Measurements from ENCODE around the gene CCDC85B.

Gene CCDC85B

GRCh38 chr11:65858681-65859087 lies 31.8 kb upstream of the CCDC85B start:
- TF ChIP-seq, protein P1, sequence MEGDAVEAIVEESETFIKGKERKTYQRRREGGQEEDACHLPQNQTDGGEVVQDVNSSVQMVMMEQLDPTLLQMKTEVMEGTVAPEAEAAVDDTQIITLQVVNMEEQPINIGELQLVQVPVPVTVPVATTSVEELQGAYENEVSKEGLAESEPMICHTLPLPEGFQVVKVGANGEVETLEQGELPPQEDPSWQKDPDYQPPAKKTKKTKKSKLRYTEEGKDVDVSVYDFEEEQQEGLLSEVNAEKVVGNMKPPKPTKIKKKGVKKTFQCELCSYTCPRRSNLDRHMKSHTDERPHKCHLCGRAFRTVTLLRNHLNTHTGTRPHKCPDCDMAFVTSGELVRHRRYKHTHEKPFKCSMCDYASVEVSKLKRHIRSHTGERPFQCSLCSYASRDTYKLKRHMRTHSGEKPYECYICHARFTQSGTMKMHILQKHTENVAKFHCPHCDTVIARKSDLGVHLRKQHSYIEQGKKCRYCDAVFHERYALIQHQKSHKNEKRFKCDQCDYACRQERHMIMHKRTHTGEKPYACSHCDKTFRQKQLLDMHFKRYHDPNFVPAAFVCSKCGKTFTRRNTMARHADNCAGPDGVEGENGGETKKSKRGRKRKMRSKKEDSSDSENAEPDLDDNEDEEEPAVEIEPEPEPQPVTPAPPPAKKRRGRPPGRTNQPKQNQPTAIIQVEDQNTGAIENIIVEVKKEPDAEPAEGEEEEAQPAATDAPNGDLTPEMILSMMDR (IDR thresholded peaks at IDR 0.05; ENCODE audit: insufficient read depth, missing control alignments) = no peak
- DNase-seq (ENCODE audit: insufficient read length, low spot score) = no peak
- no peak for FAIRE-seq

DNA sequence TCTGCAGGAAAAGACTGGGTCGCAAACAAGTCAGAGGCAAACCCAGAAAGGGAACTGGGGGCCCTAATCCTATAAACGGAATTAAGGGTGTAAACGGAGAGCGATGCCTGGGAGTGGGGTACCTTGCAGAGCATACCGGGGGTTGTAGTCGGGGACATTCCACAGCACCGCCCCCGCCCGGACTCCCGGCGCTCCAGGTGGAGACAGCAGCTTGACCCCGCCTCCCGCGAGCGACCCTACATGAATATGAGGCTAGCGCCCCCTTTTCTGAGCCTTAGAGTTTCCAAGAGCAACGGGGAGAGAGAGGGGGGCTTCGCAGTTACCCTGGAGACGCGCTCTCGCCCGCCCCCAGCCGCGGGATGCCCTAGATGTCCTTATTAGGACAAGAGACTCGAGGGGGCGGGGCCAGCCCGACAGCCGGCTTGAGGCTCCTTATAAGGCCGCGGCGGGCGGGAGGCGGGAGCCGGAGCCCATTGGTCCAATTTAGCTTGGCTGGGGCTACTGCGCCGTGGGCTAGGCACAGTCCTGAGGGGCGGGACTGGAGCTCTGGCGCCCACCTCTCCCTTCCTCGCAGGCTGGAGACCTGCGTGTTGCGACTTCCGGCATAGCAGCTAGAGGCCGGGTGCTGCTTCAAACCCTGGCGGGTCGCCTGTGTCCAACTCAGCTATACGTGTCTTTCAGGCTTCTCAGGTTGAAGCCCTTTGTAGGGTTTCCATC lies 31.2 kb upstream of the CCDC85B start:
- FAIRE-seq (no peak), DNase-seq (ENCODE audit: insufficient read length, low spot score) (peak; percentile 86)
- TF ChIP-seq, protein P1 (IDR thresholded peaks at IDR 0.05; ENCODE audit: insufficient read depth, missing control alignments) = no peak

GRCh38 chr11:65859812-65860277 lies 30.6 kb upstream of the CCDC85B start:
- no peak for FAIRE-seq
- no peak for DNase-seq (ENCODE audit: insufficient read length, low spot score)
- TF ChIP-seq, protein P1 (IDR thresholded peaks at IDR 0.05; ENCODE audit: insufficient read depth, missing control alignments) = no peak

DNA sequence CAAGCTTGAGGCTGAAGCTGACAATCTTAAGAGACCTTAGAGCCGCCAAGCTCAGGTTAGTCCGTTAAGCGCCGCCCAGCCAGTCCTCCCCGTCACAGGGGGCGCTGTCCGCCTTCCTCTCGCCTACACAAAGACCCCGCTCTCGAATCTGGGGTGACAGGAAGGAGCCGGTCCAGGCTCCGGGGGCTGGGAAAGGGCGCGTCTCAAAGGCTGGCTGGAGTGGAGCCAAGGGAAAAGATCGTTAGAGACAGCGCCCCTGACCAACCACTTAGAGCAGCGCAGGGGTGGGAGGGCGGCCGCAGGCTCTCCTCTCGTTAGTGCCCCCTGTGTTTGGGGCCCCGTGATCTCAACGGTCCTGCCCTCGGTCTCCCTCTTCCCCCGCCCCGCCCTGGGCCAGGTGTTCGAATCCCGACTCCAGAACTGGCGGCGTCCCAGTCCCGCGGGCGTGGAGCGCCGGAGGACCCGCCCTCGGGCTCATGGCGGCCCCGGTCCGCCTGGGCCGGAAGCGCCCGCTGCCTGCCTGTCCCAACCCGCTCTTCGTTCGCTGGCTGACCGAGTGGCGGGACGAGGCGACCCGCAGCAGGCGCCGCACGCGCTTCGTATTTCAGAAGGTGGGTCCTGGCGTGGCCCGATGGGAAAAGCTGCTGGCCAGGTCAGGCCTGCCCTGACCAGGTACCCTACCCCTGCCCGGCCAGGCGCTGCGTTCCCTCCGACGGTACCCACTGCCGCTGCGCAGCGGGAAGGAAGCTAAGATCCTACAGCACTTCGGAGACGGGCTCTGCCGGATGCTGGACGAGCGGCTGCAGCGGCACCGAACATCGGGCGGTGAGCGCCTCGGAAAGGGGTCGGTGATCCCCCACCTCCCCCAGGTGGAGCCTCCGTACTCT lies 30.0 kb upstream of the CCDC85B start, which contains the start of gene MUS81:
MUS81 (plus strand) TSS at position 156 of the 887 bp plus-strand sequence; CDS start at position 477, 321 bp downstream.
- FAIRE-seq (no peak), DNase-seq (ENCODE audit: insufficient read length, low spot score) (peak; percentile 95)
- TF ChIP-seq, protein P1 (IDR thresholded peaks at IDR 0.05; ENCODE audit: insufficient read depth, missing control alignments) = peak; percentile 80

DNA sequence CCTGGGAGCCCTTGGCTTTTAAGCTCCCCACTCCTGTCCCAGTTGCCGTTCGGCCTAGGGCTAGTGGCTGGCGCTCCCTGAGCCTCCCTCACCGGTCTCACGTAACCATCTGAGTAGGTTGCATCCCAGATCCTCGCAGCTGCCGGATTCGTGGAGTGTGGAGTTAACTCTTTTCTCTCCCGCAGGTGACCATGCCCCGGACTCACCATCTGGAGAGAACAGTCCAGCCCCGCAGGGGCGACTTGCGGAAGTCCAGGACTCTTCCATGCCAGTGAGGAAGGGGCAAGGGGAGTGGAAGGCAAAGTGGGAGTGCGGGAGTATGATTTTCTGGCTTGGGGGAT lies 29.3 kb upstream of the CCDC85B start:
- FAIRE-seq (no peak), DNase-seq (ENCODE audit: insufficient read length, low spot score) (no peak)
- TF ChIP-seq, protein P1 (IDR thresholded peaks at IDR 0.05; ENCODE audit: insufficient read depth, missing control alignments) = no peak

DNA sequence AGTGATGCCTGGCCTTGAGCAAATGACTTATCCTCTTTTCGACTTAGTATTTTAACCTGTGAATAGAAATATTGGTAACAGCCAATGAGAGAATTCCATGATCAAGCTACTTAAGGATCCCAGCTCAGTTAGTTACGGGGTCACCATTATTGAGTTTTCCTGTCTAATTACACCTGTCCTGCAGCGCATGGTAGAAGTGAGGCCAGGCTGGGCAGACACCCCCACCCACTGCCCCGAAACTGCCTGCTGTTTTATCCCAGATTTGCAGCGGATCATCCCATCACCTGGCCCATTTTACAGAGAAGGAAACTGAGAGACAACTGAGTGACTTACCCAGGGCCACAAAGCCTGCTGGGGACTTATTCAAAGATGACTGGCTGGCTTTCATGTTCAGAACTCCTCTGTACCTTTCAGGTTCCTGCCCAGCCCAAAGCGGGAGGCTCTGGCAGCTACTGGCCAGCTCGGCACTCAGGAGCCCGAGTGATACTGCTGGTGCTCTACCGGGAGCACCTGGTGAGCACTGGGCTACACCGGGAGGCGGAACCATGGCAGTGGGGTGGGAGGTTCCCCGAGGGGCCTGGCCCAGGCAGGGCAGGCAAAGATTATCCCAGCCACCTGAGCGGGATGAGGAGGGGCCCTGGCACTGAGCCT lies 28.8 kb upstream of the CCDC85B start:
- FAIRE-seq (no peak), DNase-seq (ENCODE audit: insufficient read length, low spot score) (no peak)
- TF ChIP-seq, protein P1 (IDR thresholded peaks at IDR 0.05; ENCODE audit: insufficient read depth, missing control alignments) = no peak

Measured in D721Med (cell line).